ENCODE data around the gene TPK1.

- TF ChIP-seq CTCF (IDR thresholded peaks at IDR 0.05) (no peak), POLR2A (IDR thresholded peaks at IDR 0.05) (no peak), POLR2AphosphoS5 (IDR thresholded peaks at IDR 0.05) (no peak)
Observed at GRCh38 chr7:144884896-144885295, 49.0 kb upstream of the TPK1 start.
